Fibroblast of skin of left biceps (primary cell): ENCODE results near the gene KCNAB2.
"Not testable (repeated sequence)": the region's sequence is repeated elsewhere in the genome, so short reads cannot be mapped to it uniquely, and the experiment has no call there.

ENCODE experiments used
- DNase-seq, 2 experiments: peaks; one replicate each; pipeline ENCODE4 v3.0.0-alpha.2; 2013; ENCODE audit warnings: low read depth in 2 of 2

KCNAB2 gene

DNA sequence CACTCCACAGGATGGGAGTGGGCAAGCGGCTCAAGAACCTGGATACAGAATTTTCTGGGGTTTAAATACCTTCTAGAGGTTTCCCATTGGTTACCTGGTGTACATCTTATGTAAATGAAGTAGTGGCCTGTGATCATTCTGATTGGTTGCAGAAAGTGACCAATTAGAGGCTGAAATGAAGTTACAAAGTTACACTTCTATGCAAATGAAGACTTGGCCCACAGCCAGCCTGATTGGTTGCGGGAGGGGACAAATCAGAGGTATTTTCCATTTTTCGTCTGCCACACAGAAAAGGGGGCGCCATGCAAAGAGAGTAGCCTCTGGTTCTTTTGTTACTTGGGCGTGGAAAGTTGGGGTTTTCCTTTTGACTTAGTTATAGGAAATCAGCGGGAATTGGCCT is 8.9 kb downstream of the KCNAB2 start:
- DNase-seq, result no peak

DNA sequence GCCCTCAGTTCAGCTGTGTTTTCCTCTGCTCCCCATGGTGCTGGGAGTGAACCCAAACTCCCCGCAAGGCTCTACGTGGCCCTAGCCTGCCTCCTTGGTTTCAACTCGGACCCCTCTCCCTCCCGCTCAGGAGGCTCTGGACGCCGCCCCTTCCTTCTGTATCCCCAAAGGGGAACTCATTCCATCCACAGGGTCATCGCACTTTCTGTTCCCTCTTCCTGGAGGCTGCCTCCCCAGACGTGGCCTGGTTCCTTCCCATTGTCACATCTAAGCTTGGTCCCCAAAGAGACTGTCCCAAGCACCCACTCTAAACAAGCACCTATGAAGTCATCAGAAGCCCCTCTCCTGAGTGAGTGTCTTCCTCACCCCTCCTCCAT is 10.9 kb downstream of the KCNAB2 start:
- no peak for DNase-seq

GRCh38 chr1:6057170-6057845 is 11.6 kb downstream of the KCNAB2 start:
- no peak for DNase-seq

- DNase-seq, result no peak
Measured at GRCh38 chr1:6059866-6060265, 14.2 kb downstream of the KCNAB2 start.

- DNase-seq, result no peak
Measured at GRCh38 chr1:6062670-6063069, 17.0 kb downstream of the KCNAB2 start.

GRCh38 chr1:6063532-6064053 is 17.9 kb downstream of the KCNAB2 start:
- DNase-seq, result not testable (repeated sequence)

- no peak for DNase-seq
Measured at GRCh38 chr1:6065093-6065858, 19.6 kb downstream of the KCNAB2 start.

- DNase-seq, result no peak
Measured at GRCh38 chr1:6066680-6067079, 21.0 kb downstream of the KCNAB2 start.

DNA sequence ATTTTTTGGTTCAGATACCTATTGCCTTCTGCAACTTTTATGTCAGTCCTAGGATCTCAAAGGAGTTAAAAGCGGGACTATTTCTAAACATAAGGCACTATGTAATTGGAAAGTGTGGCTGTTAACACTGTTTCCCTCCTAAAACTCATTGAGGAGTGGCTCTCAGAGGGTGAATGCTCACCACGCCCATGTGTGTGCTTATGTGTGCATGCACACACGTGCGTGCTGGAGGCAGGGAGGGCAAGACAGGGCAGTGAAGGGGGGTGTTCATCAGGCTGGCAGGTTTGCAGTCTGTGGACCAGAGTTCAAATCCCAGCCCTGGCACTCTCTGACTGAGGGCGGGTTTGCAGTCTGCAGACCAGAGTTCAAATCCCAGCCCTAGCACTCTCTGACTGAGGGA is 22.4 kb downstream of the KCNAB2 start:
- no peak for DNase-seq

GRCh38 chr1:6068932-6069331 is 23.2 kb downstream of the KCNAB2 start:
- DNase-seq, result no peak

- no peak for DNase-seq
Measured at GRCh38 chr1:6069573-6069972, 23.9 kb downstream of the KCNAB2 start.

DNA sequence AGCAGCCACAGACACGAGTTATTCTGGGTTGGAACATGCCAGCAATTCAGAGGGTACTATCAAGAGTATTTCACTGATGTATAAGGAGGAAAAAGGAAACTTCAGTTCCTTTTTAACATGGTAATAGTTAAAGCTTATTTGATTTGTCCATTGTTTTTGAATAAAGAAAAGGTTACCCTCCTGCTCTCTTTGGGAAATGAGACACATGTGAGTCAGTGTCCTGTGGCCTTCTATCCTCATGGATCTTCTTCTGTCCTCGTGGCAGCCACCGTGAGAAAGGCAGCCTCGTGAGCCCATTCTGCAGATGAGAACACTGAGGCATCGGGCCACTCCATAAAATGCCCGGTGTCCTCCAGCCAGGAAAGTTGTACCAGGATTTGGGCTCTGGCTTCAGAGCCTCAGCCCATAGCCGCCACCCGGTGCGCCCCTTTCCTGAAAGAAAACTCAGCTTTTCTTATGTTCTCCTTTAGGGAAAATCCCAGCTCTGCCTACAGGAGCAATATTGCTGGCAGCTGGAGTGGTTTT is 24.8 kb downstream of the KCNAB2 start:
- DNase-seq, result no peak

GRCh38 chr1:6071219-6071618 is 25.5 kb downstream of the KCNAB2 start:
- no peak for DNase-seq

DNA sequence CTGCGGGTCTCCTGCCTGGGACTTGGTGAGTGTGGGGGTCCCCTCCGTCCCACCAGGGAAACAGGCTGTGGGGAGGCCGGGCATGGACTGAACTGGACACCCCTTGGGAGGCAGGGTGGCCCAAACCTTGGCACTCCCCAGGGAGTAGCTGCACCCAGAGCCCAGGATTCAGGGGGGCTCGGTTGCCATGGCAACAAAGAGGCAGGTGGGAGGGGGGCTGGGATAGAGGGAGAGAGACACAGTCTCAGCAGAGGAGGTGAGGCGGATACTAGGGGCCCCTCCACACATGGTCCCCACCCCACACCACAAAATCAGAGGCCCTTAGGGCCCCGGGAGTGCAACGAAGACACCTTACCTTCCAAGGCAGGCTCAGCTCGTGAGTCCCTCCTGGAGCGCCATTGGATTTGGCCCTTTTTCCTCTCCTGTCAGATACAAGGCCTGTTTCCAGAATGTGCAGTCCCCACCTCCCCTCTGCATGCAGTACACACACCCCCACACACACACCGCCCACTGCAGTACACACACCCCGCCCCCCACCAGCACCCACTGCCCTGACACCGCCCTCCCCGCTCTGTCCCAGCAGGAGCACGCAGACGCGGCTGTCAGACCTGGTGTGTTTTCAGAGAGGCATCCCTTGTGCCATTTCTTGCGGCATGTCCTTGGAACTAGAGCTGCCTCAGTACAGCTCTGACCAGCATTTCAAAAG is 27.2 kb downstream of the KCNAB2 start:
- no peak for DNase-seq

DNA sequence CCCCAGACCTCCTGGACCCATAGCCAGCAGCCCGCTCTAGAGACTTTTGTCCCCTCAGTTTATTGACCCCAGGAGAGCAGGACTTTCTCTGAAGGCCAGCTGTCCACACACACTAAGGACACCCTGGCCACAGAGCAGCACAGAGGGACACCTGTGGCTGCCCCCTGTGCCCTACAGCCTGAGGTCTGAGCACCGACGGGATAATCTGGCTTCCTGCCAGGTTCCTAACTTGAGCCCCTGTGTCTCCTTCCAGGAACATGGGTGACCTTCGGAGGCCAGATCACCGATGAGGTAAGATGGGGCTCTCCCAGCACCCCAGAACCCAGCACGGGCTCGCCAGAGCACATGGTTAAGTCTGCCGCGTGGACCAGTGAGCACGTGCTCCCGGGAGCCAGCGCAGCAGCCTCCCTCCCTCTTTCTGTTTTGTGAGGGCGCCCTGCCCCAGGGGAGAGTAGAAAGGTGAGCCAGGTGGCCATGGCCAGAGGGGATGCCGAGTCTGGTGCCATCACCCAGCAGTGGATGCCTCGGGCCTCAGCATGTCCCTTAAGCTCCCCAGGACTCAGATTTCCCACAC is 27.9 kb downstream of the KCNAB2 start:
- no peak for DNase-seq

- no peak for DNase-seq
Measured at GRCh38 chr1:6074192-6074901, 28.7 kb downstream of the KCNAB2 start.

DNA sequence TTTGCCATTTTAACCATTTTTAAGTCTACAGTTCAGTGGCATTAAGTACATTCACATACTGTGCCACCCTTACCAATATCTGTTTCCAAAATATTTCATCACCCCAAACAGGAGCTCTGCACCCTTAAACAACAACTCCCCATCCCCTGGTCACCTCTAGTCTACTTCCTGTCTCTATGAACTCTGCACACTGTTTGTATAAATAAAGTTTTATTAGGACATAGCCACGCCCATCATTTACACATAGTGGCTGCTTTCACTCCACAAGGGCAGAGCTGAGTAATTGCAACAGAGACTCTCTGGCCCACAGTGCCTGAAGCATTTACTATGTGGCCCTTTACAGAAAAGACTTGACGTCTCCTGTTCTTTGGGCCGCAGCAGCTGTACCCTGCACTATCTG is 30.1 kb downstream of the KCNAB2 start:
- no peak for DNase-seq

DNA sequence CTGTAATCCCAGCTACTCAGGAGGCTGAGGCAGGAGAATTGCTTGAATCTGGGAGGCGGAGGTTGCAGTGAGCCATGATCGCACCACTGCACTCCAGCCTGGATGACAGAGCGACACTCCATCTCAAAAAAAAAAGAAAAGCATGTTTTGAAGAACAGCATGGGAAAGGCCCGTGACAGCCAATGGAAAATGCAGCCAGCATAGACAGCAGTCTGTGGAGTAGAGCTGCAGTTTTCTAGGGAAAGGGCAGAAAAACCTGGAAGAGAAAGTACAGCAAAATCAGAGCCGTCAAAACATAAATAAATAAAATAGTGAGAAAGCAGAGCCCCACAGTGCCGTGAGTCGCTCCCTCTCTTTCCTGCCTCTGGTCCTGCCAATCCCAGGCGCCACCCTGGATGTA is 31.4 kb downstream of the KCNAB2 start:
- DNase-seq, result not testable (repeated sequence)

DNA sequence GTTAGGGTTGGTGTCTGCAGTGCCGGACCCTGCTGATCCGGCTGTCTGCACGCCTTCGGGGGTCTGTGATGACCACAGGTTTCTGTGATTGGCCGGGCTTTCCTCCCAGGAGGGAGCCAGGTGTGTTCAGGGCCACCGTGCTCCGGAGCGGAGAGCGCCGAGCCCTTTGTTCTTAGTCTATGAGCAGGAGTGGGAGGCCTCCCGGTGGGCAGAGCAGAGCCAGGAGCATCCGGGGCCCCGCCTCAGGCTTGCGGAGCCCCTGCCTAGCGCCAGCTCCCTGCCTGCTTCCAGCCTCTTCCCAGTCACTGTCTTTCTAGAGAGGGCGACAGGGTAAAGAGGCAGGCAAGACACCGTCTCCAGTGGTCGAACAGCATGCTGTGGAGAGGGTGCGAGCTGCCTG is 31.8 kb downstream of the KCNAB2 start:
- DNase-seq, result no peak

DNA sequence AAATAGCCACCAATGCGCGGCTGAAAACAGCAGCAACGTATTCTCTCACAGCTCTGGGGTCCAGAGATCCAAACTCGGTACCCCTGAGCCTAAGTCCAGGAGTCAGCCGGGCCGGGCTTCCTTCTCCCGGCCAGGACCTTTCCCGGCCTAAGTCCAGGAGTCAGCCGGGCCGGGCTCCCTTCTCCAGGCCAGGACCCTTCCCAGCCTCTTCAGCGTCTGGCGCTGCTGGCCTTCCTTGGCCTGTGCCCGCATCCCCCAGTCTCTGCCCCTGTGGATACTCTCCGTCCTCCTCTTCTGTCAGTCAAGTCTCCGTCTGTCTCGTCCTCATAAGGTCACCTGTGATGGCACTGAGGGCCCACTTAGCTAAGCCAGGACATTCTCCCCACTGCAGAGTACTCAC is 32.2 kb downstream of the KCNAB2 start:
- DNase-seq, result no peak

- DNase-seq, result no peak
Measured at GRCh38 chr1:6080469-6080868, 34.8 kb downstream of the KCNAB2 start.
